Upper lobe of right lung (tissue), 1 donor: Measurements from ENCODE around the gene CIRBP. TPM values are rescaled to one million over a fixed set of nuclear protein-coding genes. Genes with fewer than 3 reads are reported as not detected.

ENCODE experiments used
- ATAC-seq: fragments of 200-7000 bp; cut with Tn5 transposase; one replicate; pipeline ENCODE4 v1.9.1; 2020; ENCODE audit warnings: mild to moderate bottlenecking, moderate library complexity
- DNase-seq: peaks from one replicate; pipeline ENCODE4 v3.0.0-alpha.2; 2020
- H3K27ac ChIP-seq: fragments of 200-600 bp; one replicate; pipeline ENCODE4 v1.8.0; 2022
- H3K27me3 ChIP-seq: fragments of 200-600 bp; one replicate; pipeline ENCODE4 v1.8.0; 2022; ENCODE audit warnings: mild to moderate bottlenecking
- H3K36me3 ChIP-seq: fragments of 200-600 bp; one replicate; pipeline ENCODE4 v1.8.0; 2022
- H3K4me1 ChIP-seq: fragments of 200-600 bp; one replicate; pipeline ENCODE4 v1.8.0; 2022
- H3K4me3 ChIP-seq: fragments of 200-600 bp; one replicate; pipeline ENCODE4 v1.8.0; 2022; ENCODE audit warnings: mild to moderate bottlenecking
- H3K9me3 ChIP-seq: fragments of 200-600 bp; one replicate; pipeline ENCODE4 v1.8.0; 2022
- intact Hi-C: fragments of 100-400 bp; cut with DNase I; formaldehyde crosslinking; loops from one replicate; pipeline ENCODE4 v1.11.0; 2022
- total RNA-seq: library from RNA; stranded (reverse); fragmentation: NEBNext Ultra II Directional; extraction: Animal tissue kit (Norgen Biotek cat#: 25700); gene quantifications from one replicate; pipeline ENCODE4 v1.2.1, GENCODE V29; 2021
- TF ChIP-seq, protein P1 (sequence below): fragments of 200-600 bp; IDR thresholded peaks from one replicate; pipeline ENCODE4 v1.8.0; 2022; ENCODE audit warnings: antibody characterized with exemption
- donor health status: DM: no; HTN: yes; CAD: no; lungs with severe emphysema.

CIRBP gene
- total RNA-seq, 1 donor from 2014 or later: 322 TPM

DNA sequence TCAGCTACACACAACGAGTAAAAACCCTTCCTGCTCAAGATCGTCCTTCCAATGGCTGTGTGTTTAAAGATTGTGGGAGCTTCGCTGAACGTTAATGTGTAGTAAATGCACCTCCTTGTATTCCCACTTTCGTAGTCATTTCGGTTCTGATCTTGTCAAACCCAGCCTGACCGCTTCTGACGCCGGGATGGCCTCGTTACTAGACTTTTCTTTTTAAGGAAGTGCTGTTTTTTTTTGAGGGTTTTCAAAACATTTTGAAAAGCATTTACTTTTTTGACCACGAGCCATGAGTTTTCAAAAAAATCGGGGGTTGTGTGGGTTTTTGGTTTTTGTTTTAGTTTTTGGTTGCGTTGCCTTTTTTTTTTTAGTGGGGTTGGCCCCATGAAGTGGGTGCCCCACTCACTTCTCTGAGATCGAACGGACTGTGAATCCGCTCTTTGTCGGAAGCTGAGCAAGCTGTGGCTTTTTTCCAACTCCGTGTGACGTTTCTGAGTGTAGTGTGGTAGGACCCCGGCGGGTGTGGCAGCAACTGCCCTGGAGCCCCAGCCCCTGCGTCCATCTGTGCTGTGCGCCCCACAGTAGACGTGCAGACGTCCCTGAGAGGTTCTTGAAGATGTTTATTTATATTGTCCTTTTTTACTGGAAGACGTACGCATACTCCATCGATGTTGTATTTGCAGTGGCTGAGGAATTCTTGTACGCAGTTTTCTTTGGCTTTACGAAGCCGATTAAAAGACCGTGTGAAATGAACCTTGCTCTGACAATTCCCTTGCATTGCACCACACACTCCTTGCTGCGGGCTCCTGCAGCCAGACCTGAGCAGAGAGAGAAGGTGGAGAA, 3.5 kb downstream of the CIRBP start:
- no peaks in the 10 kb centered on the region for H3K9me3 ChIP-seq
- peaks cover 69% of the 10 kb centered on the region for H3K4me1 ChIP-seq
- H3K27ac ChIP-seq: peak overlapping the region; percentile 4
- ATAC-seq: no peak
- H3K4me3 ChIP-seq: peak overlapping the region; percentile 69
- DNase-seq: no peak
- TF ChIP-seq, protein P1, sequence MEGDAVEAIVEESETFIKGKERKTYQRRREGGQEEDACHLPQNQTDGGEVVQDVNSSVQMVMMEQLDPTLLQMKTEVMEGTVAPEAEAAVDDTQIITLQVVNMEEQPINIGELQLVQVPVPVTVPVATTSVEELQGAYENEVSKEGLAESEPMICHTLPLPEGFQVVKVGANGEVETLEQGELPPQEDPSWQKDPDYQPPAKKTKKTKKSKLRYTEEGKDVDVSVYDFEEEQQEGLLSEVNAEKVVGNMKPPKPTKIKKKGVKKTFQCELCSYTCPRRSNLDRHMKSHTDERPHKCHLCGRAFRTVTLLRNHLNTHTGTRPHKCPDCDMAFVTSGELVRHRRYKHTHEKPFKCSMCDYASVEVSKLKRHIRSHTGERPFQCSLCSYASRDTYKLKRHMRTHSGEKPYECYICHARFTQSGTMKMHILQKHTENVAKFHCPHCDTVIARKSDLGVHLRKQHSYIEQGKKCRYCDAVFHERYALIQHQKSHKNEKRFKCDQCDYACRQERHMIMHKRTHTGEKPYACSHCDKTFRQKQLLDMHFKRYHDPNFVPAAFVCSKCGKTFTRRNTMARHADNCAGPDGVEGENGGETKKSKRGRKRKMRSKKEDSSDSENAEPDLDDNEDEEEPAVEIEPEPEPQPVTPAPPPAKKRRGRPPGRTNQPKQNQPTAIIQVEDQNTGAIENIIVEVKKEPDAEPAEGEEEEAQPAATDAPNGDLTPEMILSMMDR: no peak
- no peaks in the 10 kb centered on the region for H3K27me3 ChIP-seq
- intact Hi-C loops: no loop called here
- peaks cover 52% of the 10 kb centered on the region for H3K36me3 ChIP-seq

DNA sequence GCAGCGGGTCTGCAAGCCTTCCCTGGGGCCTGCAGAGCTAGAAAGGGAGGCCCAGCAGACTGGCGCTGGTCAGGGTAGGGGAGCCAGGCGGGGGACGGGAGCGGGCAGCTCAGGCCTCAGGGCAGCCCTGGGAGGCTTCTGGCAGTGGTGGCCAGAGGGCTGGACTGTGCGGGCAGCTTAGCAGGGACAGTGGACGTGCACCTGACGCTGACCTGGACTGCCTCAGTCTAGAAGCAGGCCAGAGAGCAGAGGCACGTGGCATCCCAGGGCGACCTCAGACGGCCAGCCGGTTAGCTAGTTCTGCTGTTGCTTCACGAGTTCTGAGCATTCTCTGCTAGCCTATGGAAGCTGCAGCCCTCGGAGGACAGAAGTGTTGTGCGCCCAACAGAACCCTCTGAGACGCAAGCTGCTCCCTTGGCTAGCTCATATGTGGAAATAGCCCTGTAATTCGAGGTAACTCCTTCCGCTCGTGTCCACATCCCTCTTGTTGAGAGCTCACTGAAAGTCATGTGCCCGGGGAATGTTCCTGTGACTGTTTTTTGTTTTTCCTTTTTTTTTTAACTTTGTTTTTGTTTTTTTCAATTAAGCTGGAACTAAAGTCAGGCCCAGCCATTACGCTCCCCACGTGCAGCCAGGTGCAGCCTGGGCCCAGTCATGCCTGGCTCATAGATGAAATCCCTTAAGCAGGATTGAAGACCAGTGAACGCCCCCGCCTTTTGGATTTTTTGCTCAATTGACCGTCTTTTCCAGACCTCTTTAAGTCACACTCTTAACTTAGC, 4.3 kb downstream of the CIRBP start:
- ATAC-seq (no peak), DNase-seq (no peak)
- H3K4me3 ChIP-seq: no peak overlapping the region
- intact Hi-C loops: no loop called here
- H3K4me1 ChIP-seq: peaks cover 61% of the 10 kb centered on the region
- no peaks in the 10 kb centered on the region for H3K9me3 ChIP-seq
- no peaks in the 10 kb centered on the region for H3K27me3 ChIP-seq
- H3K36me3 ChIP-seq: peaks cover 56% of the 10 kb centered on the region
- H3K27ac ChIP-seq: peak overlapping the region; percentile 94
- TF ChIP-seq, protein P1: no peak

DNA sequence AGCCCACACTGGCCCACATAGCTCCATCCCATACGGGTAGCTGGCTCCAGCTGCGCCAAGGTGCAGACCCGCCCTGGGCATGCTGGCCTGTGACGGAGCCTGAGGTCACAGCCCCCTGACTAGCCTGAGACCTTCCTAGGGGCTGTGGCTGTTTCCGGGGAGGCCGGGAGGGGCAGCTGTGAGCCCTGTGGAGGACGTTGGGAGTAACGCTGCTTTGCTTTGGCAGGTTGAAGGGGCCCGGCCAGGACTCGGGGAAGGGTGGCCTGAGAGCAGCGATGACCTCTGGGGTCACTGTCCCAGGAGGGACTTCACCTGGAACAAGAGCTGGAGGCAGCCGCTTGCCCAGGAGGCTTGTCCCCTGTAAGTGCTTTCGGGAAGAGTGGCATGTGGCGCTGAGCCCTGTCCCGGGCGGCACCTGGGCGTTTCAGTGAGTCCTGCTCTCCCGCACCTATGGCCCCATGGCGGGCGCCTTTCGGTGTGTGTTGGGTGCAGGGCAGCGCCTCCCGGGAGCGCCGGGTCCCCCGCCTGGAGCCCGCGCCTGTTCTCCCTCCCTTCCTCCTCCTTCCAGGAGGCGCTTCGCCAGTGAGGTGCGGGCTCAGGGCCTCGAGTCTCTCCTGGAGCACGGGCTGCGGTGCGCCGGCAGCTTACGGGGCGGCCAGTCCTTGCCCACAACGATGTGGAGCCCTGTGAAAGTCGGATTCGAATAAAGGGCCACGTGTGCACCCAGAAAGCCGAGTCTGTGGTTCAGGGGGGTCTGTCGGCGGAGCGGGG, 5.1 kb downstream of the CIRBP start:
- ATAC-seq: no peak
- H3K4me3 ChIP-seq: peak overlapping the region; percentile 69
- DNase-seq: no peak
- TF ChIP-seq, protein P1: no peak
- peak overlapping the region; percentile 94 for H3K27ac ChIP-seq
- H3K9me3 ChIP-seq: no peaks in the 10 kb centered on the region
- intact Hi-C loops: no loop called here
- H3K27me3 ChIP-seq: no peaks in the 10 kb centered on the region
- H3K36me3 ChIP-seq: peaks cover 61% of the 10 kb centered on the region
- H3K4me1 ChIP-seq: peaks cover 57% of the 10 kb centered on the region

DNA sequence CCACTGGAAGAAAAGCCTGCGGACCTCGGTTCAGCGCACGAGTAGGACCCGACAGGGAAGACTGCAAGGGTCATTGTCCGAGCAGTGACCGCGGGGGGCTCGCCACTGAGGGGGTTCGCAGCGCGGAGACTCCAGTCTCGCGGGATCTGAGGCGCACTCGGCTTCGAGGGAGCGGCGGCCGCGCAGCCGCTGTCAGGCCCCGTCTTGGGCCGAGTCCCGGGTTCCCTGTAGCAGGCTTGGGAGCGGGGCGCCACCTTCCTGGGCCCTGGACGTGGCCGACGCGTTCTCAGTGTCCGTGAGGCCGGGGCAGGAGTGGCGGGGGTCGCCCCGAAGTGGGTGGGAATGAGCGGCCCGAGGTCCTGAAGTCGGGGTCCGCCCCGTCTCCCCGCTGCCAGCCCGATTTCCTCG, 5.7 kb downstream of the CIRBP start:
- intact Hi-C loops: no loop called here

More for the DNA sequence above, 5.7 kb downstream of the CIRBP start:
- Histone ChIP-seq H3K9me3 (no peaks in the 10 kb centered on the region), H3K4me3 (peak overlapping the region; percentile 69), H3K27me3 (no peaks in the 10 kb centered on the region), H3K27ac (peak overlapping the region; percentile 94), H3K4me1 (peaks cover 57% of the 10 kb centered on the region), H3K36me3 (peaks cover 61% of the 10 kb centered on the region)
- DNase-seq: peak; percentile 77
- ATAC-seq: no peak
- TF ChIP-seq, protein P1: no peak
